OCI-LY1 (cell line): Measurements from ENCODE around the gene SMARCC1.

Source experiments
- H2AFZ ChIP-seq: fragments of 200-600 bp; sonication (generic), shearing (Covaris generic); 2 replicates; pipeline ENCODE4 v1.6.0; 2014; ENCODE audit warnings: antibody characterized with exemption, mild to moderate bottlenecking, low read length
- H3F3A ChIP-seq: fragments of 200-600 bp; sonication (generic), shearing (Covaris generic); 2 replicates; pipeline ENCODE4 v1.6.0; 2014; ENCODE audit warnings: mild to moderate bottlenecking, antibody characterized with exemption, low read length, moderate library complexity; ENCODE audit not compliant: insufficient read depth
- H3K27ac ChIP-seq: fragments of 200-600 bp; sonication (generic); 2 replicates; pipeline ENCODE4 v1.5.1; 2014; ENCODE audit warnings: low read length, mixed run types, mild to moderate bottlenecking, low read depth; ENCODE audit not compliant: poor library complexity, severe bottlenecking
- H3K27me3 ChIP-seq: fragments of 200-600 bp; sonication (generic); 2 replicates; pipeline ENCODE4 v1.6.0; 2014; ENCODE audit warnings: antibody characterized with exemption, mild to moderate bottlenecking, low read length, moderate library complexity; ENCODE audit not compliant: insufficient read depth
- H3K36me3 ChIP-seq: fragments of 200-600 bp; sonication (generic); 2 replicates; pipeline ENCODE4 v1.6.1; 2014; ENCODE audit warnings: mild to moderate bottlenecking, antibody characterized with exemption, low read length, moderate library complexity, mixed read lengths; ENCODE audit not compliant: insufficient read depth
- H3K4me1 ChIP-seq: fragments of 200-600 bp; sonication (generic); 2 replicates; pipeline ENCODE4 v1.5.1; 2014; ENCODE audit warnings: mild to moderate bottlenecking, low read length, moderate library complexity; ENCODE audit not compliant: insufficient read depth, severe bottlenecking
- H3K4me2 ChIP-seq: fragments of 200-600 bp; sonication (generic), shearing (Covaris generic); 2 replicates; pipeline ENCODE4 v1.6.1; 2014; ENCODE audit warnings: low read length
- H3K4me3 ChIP-seq: fragments of 200-600 bp; sonication (generic); 2 replicates; pipeline ENCODE4 v1.5.1; 2014; ENCODE audit warnings: low read length, low read depth, mild to moderate bottlenecking, mixed read lengths; ENCODE audit not compliant: poor library complexity, severe bottlenecking
- H3K79me2 ChIP-seq: fragments of 200-600 bp; shearing (Covaris generic); 2 replicates; pipeline ENCODE4 v1.6.1; 2016; ENCODE audit warnings: mixed run types, low read length, mixed read lengths; ENCODE audit not compliant: insufficient read depth
- H3K9ac ChIP-seq: fragments of 200-600 bp; sonication (generic), shearing (Covaris generic); 2 replicates; pipeline ENCODE4 v1.6.1; 2014; ENCODE audit warnings: mild to moderate bottlenecking, low read length, mixed read lengths
- H3K9me2 ChIP-seq: fragments of 200-600 bp; sonication (generic), shearing (Covaris generic); 2 replicates; pipeline ENCODE4 v1.6.1; 2014; ENCODE audit warnings: low read depth, mild to moderate bottlenecking, low read length, mixed read lengths
- H3K9me3 ChIP-seq: fragments of 200-600 bp; shearing (Covaris generic); 2 replicates; pipeline ENCODE4 v1.6.1; 2014; ENCODE audit warnings: low read length, mixed read lengths
- H4K20me1 ChIP-seq: fragments of 200-600 bp; sonication (generic), shearing (Covaris generic); 2 replicates; pipeline ENCODE4 v1.6.0; 2016; ENCODE audit warnings: mild to moderate bottlenecking, low read length; ENCODE audit not compliant: insufficient read depth
- EZH2 ChIP-seq: fragments of 200-600 bp; sonication (generic), shearing (Covaris generic); IDR thresholded peaks from 2 replicates; pipeline ENCODE4 v1.8.0; 2017; ENCODE audit warnings: borderline replicate concordance, mixed run types, mild to moderate bottlenecking, antibody characterized with exemption, low read length, moderate library complexity, mixed read lengths
- TF ChIP-seq, protein P1 (sequence below): fragments of 200-600 bp; sonication (generic), shearing (Covaris generic); IDR thresholded peaks from 2 replicates; pipeline ENCODE4 v1.5.1; 2017; ENCODE audit warnings: mild to moderate bottlenecking, antibody characterized with exemption, low read length, moderate library complexity, mixed read lengths

The SMARCC1 gene

DNA sequence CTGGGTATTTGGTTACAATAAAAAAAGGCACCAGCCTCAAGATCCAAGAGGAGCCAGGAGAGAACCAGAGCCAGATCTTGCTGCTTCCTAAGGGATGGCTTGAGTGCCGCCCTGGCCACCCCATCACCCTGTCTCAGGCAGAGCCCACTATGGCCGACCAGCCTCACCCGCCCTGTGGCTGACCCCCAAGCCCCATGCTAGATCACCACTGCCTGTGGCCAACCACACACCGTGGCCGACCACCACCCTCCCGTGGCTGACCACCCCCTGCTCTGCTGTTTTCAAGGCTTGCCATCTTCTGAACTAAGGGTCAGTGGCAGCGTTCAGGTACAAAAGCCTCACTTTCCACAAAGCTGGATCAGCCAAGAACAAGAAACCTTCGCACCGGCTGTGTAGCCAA is 215.0 kb downstream of the SMARCC1 start:
- no peak overlapping the region for H3K4me3 ChIP-seq
- no peak overlapping the region for H3K4me2 ChIP-seq
- TF ChIP-seq, protein P1, sequence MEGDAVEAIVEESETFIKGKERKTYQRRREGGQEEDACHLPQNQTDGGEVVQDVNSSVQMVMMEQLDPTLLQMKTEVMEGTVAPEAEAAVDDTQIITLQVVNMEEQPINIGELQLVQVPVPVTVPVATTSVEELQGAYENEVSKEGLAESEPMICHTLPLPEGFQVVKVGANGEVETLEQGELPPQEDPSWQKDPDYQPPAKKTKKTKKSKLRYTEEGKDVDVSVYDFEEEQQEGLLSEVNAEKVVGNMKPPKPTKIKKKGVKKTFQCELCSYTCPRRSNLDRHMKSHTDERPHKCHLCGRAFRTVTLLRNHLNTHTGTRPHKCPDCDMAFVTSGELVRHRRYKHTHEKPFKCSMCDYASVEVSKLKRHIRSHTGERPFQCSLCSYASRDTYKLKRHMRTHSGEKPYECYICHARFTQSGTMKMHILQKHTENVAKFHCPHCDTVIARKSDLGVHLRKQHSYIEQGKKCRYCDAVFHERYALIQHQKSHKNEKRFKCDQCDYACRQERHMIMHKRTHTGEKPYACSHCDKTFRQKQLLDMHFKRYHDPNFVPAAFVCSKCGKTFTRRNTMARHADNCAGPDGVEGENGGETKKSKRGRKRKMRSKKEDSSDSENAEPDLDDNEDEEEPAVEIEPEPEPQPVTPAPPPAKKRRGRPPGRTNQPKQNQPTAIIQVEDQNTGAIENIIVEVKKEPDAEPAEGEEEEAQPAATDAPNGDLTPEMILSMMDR = no peak
- no peak for TF ChIP-seq EZH2
- no peaks in the 10 kb centered on the region for H3F3A ChIP-seq
- no peak overlapping the region for H3K27ac ChIP-seq
- no peaks in the 10 kb centered on the region for H3K9me2 ChIP-seq
- no peaks in the 10 kb centered on the region for H3K27me3 ChIP-seq
- H2AFZ ChIP-seq = no peak overlapping the region
- H3K9ac ChIP-seq = no peak overlapping the region
- H3K79me2 ChIP-seq = no peaks in the 10 kb centered on the region
- no peaks in the 10 kb centered on the region for H3K36me3 ChIP-seq
- H3K4me1 ChIP-seq = no peaks in the 10 kb centered on the region
- no peaks in the 10 kb centered on the region for H4K20me1 ChIP-seq
- no peaks in the 10 kb centered on the region for H3K9me3 ChIP-seq

DNA sequence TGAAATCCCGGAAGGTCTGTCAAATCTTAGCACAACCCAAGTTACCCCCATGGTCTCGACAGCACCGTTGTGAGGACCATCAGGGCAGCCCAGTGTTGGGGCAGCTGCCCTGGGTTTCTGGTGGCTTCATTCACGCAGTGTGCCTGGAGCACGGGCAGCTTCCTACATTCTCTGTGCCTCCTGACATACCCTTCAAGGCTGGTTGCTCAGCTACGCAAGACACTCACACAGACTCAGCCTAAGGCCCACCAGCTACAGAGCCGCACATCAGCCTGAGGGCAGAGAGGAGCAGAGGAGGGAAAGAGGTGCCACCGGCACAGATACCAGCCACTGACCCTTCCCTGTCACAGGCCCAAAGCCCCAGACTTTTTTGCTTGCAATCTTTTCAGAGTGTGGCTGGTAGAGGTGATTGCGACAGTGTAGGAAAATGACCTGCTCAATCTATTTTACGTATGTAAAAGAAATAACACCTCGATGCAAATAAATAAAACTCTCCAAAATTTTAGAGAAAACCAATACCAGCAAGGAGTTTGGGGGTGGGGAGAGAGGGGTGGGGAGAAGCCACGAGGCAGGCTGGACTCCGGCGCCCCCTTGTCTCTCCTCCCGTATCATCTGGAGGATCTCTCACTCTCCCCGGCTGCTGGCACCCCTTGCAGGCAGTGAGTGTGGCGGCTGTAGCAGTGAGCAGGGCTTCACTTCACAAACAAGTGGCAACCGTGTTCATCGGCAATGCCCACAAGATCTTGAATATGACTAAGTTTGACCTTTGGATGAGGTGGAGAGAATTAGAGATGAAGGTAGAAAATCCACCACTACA is 215.8 kb downstream of the SMARCC1 start:
- TF ChIP-seq, protein P1 = no peak
- no peak for TF ChIP-seq EZH2
- H4K20me1 ChIP-seq = no peaks in the 10 kb centered on the region
- no peak overlapping the region for H3K4me3 ChIP-seq
- H3K9ac ChIP-seq = no peak overlapping the region
- H3F3A ChIP-seq = no peaks in the 10 kb centered on the region
- H3K36me3 ChIP-seq = no peaks in the 10 kb centered on the region
- no peaks in the 10 kb centered on the region for H3K27me3 ChIP-seq
- H3K4me2 ChIP-seq = no peak overlapping the region
- no peak overlapping the region for H3K27ac ChIP-seq
- H3K9me3 ChIP-seq = no peaks in the 10 kb centered on the region
- H3K79me2 ChIP-seq = no peaks in the 10 kb centered on the region
- H3K4me1 ChIP-seq = no peaks in the 10 kb centered on the region
- no peak overlapping the region for H2AFZ ChIP-seq
- no peaks in the 10 kb centered on the region for H3K9me2 ChIP-seq

DNA sequence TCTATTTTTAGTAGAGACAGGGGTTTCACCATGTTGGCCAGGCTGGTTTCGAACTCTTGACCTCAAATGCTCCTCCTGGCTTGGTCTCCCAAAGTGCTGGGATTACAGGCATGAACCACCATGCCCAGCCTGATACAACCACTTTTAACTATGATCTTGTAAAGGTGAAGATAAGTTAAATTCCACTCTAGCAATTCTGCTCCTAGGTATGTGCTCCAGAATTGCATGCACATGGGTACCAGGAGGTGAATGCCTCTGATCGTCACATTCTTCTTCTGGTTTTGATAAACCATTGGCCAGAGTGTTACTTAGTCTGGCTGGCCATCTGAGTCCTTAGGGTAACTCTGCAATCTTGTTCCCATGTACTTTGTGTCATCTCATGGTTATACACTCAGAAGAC is 225.3 kb downstream of the SMARCC1 start:
- Histone ChIP-seq H3K4me1 (no peaks in the 10 kb centered on the region), H3K9me2 (no peaks in the 10 kb centered on the region), H3K27me3 (peaks cover 3% of the 10 kb centered on the region; the same call in 1 of the 2 replicates), H4K20me1 (no peaks in the 10 kb centered on the region), H3K9ac (no peak overlapping the region), H3K27ac (no peak overlapping the region), H3K4me2 (no peak overlapping the region), H3K79me2 (no peaks in the 10 kb centered on the region), H3K9me3 (no peaks in the 10 kb centered on the region), H3K36me3 (no peaks in the 10 kb centered on the region), H2AFZ (no peak overlapping the region), H3K4me3 (no peak overlapping the region), H3F3A (no peaks in the 10 kb centered on the region)
- no peak for TF ChIP-seq EZH2
- TF ChIP-seq, protein P1 = no peak
